HuH-7.5 (cell line): ENCODE data around the gene EML6.

Experiments used
- DNase-seq: peaks from one replicate; pipeline ENCODE4 v3.0.0; 2011; ENCODE audit warnings: low spot score

EML6 gene

GRCh38 chr2:54879598-54880332 is 156.3 kb downstream of the EML6 start:
- DNase-seq, result no peak

DNA sequence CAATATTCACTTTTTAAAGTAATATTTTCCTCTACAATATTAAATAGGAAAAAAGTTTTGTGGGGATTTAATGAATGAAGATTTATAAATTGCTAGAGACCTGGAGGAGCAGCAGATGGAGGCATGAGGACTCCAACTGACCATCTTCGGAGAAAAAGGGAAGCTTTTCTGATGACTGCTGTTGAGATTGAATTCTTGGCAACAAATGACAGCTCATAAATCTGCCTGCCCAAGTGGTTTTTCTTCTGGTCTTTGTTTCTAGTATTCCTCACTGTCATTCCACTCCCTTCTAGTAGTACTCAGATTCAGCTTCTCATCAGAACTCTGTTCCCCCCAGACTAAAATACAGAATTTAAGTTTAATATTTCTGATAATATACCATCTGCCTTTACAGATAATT is 157.0 kb downstream of the EML6 start:
- DNase-seq, result no peak

GRCh38 chr2:54881759-54882158 is 158.3 kb downstream of the EML6 start:
- DNase-seq, result no peak

DNA sequence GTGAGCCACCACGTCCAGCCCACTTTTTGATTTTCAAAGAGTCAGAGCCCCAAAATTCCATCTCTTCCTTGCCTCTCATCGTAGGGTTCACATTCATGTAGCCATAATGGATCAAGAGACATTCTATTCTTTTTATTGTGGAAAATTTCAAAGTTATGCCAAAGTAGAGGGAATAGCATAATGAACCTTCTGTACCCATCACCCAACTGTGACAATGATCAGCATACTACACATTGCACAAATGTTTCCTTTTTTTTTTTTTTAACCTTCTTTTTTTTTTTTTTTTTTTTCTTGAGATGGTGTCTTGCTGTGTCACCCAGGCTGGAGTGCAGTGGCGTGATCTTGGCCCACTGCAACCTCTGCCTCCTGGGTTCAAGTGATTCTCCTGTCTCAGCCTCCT is 162.4 kb downstream of the EML6 start:
- no peak for DNase-seq

DNA sequence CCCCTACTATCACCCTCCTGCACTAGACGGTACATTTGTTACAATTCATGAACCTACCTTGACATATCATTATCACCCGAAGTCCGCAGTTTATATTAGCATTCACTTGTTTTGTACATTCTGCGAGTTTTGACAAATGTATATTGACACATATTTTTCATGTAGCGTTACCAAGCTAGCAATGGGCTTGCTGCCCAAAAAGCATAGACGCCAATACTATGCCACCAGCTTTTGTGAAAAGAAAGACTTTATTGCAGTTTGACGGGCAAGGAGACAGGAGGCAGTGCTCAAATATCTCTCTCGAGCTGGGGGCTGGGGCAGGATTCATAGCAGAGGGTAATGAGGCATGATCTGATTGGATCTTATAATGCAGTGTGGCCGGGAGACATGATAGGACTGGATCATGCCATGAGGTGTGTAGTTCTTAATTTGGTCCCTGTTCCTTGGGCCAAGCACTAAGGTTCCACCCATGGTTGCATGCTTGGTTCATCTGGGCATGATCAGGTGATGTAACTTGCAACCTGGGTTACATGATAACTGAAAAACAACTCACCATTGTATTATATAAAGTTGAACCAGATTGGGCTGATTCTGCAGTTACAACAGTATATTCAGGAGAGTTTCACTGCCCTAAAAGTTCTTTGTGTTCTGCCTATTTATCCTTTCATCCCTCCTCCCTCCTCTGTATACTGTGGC is 164.5 kb downstream of the EML6 start:
- no peak for DNase-seq

DNA sequence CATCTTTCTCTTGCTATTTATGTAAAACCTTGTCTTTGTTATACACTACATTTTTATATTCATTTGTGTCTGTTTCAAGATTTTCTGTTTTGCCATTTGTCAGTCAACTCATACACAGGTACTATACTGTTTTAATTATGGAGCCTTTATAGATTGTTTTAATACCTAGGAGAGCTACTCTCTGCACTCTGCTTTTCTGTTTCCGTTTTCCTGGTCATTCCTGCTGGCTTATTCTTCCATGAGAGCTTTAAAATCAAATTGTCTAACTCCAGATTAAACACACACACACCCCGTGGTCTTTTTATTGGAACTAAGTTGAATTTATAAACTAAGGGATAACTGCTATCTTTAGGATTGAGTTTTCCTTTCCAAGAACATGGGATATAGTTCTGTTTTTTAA is 165.6 kb downstream of the EML6 start:
- no peak for DNase-seq

DNA sequence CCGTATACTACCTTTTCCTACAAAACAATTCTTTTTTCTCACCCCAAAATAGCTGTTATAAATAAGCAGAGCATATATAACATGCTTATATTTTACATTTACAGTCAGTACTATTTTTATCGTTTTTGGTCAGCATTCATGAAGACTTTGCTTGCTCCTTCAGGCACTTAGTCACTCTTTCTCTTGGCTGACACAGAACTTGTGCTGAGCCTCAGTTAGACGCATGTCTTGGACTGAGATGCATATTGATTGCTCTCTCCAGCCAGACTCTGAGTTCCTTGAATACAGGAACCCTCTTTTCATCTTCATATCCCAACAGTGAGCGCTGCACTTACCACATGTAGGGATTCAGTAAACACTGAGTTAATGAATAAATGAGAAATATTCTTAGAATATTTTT is 168.4 kb downstream of the EML6 start:
- no peak for DNase-seq

- DNase-seq, result no peak
Observed at GRCh38 chr2:54894467-54894866, 171.0 kb downstream of the EML6 start.

DNA sequence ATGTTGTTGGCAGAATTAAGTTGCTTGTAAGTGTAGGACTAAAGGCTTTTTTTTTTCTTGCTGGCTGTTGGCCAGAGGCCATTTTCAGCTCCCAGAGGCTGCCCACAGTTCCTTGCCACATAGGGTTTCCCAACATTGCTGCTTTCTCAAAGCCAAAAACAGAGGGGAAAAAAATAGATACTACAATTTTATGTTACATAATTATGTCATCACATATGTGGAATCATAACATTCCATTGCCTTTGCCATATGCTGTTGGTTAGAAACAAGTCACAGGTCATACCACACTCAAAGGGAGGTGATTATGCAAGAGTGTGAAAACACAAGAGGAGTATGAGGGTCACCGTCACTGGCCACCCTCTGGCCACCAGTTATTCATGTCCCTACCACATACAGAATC is 172.3 kb downstream of the EML6 start:
- no peak for DNase-seq

DNA sequence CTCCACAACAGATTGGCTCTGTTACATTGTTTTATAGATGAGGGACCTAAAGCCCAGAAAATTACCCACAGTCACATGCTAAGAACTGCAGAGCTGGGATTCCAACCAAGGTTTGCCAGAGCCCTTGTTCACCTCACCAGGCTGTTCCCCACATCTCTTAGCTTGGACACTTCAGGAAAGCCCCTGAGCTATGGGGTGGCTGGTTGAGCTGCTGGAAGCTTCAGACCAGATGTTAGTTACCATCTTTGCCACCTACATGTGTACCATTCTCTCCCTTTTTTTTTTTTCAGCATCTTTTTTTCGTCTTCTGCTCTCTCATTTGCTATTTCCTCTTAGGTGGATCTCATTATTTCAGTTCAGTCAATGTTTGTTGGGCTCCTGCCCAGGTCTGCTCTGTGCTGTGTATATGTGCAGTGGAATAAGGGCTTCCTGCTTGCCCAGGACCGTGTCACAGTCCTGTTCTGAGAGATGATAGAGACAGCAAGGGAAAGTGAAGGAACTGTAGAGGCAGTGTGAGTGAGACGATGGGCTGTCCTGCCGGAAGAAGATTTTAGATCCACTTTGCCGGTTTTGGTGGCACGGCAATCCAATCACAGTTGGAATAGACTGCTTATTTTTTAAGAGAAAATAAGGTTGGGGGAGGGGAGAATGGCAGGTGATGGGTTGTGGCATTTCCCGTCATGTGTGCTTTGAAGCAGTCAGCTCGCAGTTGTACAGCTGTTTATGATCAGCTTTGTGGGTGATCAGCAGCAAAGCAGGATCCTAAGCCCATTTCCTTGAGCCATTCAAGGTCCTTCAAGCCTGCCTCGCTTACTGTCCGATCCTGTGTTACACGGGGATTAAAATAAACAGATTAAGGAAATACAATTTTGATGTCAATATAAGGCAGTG is 174.2 kb downstream of the EML6 start:
- no peak for DNase-seq

GRCh38 chr2:54898456-54899226 is 175.2 kb downstream of the EML6 start:
- no peak for DNase-seq

DNA sequence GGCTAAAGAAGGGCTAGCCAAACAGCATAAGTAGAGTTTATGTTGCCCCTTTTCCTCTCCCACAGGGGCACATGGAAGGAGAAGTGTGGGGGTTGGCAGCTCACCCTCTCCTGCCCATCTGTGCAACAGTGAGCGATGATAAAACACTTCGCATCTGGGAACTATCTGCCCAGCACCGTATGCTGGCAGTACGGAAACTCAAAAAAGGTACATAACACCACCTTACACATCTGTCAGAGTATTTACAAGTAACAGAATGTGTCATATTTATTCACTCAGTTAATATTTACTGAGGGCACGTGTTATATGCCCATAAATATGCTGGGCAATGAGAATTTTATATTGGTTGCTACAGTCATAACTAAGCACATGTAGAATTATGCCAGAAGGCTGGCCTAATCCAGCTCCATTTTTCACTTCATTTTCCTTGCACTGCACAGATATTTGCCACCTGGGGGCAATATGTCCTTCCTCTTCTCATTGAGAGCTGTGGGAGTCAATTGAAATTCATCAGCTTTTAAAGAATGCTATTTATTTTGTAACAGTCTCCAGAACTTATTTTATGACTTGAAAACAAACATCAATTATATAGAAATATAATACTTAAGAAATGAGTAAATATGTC is 176.2 kb downstream of the EML6 start:
- DNase-seq, result peak; percentile 19

GRCh38 chr2:54901224-54901986 is 177.9 kb downstream of the EML6 start:
- DNase-seq, result no peak

DNA sequence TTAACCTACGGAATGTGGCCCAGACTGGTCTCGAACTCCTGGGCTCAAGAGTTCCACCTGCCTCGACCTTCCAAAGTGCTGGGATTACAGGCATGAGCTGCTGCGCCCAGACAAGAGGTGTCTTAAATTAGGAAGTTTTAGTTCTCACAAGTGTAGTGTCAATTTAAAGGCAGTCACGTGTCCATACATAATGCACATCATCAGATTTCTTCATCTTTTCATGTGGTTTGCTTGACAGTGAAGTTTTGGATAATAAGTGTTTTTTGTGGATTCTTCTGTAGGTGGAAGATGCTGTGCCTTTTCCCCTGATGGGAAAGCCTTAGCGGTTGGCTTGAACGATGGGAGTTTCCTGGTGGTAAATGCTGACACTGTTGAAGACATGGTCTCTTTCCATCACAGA is 179.3 kb downstream of the EML6 start:
- no peak for DNase-seq

DNA sequence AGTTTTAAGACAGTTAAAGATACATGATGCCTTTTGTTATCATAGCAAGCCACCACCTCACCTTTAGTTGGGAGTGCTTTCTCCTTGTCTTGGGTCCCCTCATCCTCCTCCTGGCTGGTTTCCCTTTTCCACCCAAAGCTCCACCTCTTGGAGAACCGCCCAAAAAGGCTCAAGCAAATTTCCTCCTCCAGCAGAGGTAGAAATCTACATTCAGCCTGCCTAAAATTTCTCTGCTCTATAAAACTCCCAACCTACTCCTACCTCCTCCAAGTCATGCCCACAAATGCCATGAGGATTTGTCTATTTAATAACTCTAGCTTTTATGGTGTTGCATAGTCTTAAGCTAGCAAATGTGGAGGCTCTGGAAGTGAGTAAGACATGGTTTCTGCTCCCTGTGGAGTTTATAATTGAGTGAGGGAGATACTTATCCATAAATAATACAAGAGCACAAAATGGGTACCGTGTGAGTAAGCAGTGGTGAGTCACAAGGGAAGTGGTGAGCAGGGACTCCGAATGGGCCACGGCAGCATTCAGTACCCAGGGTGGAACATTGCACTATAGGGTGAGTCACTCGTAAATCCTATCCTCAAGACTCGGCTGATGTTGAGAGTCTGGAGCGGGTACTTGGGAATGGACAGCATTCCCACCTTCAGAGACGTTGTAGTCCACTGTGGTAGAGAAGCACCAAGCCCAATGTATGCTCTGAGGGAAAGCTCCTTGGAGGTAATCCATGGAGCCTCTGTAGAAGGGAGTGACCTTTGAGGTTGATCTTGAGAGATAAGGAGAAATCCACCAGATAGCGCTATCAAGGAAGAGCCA is 180.5 kb downstream of the EML6 start:
- no peak for DNase-seq

GRCh38 chr2:54904836-54905235 is 181.4 kb downstream of the EML6 start:
- DNase-seq, result peak; percentile 26

DNA sequence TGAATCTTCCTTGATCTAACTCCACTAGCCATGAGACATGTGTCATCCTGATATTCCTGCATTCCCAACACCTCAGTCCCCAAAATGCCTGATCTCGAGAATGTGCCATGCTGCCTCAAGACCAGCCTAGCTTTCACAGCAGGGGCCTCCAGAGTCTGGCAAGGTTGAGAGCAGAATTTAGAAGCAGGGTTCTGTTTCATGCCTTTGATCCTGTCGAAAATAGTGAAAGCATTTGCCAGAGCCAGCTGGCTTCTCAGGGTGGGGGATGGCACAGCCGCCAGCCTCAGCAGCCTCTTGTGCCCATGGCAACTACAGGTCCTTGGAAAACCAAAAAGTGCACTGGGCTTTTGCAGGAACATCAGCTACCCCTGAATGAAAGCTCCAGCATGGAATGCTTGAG is 183.3 kb downstream of the EML6 start:
- no peak for DNase-seq

DNA sequence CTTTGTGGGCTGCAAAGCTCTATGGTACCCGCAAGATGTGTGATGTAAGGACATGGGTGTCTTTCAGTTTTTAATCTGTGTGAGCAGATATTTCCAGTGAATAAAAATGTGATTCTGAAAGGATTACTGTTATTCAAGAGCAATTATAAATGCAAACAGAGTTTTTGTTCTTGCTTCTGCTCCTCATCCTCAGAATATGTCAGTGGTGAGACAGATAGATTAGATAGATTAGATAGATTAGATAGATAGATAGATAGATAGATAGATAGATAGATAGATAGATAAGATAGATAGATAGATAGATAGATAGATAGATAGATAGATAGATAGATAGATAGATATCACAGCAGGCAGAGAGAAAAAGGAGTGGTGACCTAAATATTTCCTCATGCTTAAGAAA is 184.2 kb downstream of the EML6 start:
- no peak for DNase-seq

DNA sequence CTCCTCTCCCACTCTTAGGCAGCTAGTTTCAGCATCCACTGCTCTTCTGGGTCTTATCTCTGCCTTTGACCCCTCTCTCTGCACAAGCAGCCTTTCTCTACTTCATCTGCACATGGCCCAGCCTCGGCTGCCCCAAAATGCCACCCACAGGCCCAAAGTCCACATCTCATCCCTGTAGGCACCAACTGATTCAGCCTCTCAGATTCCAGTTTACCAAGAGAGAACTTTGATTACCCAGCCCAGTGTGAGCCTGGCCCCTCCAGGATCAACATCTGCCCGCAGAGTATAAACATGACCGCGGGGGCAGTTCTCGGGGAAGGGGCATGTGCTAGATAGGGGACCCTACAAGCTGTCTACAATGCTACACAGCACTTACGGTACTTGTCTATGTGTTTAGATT is 185.1 kb downstream of the EML6 start:
- no peak for DNase-seq

GRCh38 chr2:54909001-54909400 is 185.5 kb downstream of the EML6 start:
- DNase-seq, result no peak
